ENCODE data around the gene DDIT3.

DDIT3 gene

GRCh38 chr12:57479376-57480115, 40.8 kb downstream of the DDIT3 start, which contains the start of gene ARHGAP9:
Gene ARHGAP9 (minus strand): TSS chr12:57479866. CDS start chr12:57479406, 460 bp downstream.
- no peak for DNase-seq

- DNase-seq: no peak
Observed at GRCh38 chr12:57479043-57479375, 41.3 kb downstream of the DDIT3 start.

- DNase-seq: no peak
Observed at GRCh38 chr12:57477710-57478681, 42.3 kb downstream of the DDIT3 start.

- no peak for DNase-seq
Observed at GRCh38 chr12:57476993-57477709, 43.2 kb downstream of the DDIT3 start.

GRCh38 chr12:57476162-57476992, 43.9 kb downstream of the DDIT3 start:
- peak; percentile 28 for DNase-seq

- DNase-seq: peak; percentile 10
Observed at GRCh38 chr12:57475271-57476161, 44.8 kb downstream of the DDIT3 start.

GRCh38 chr12:57474862-57475261, 45.5 kb downstream of the DDIT3 start:
- no peak for DNase-seq

GRCh38 chr12:57474430-57474829, 45.9 kb downstream of the DDIT3 start:
- no peak for DNase-seq

- DNase-seq: no peak
Observed at GRCh38 chr12:57473886-57474285, 46.4 kb downstream of the DDIT3 start.

GRCh38 chr12:57473392-57473791, 46.9 kb downstream of the DDIT3 start:
- no peak for DNase-seq

GRCh38 chr12:57472391-57472790, 47.9 kb downstream of the DDIT3 start:
- DNase-seq: no peak

GRCh38 chr12:57471661-57472060, 48.7 kb downstream of the DDIT3 start:
- DNase-seq: no peak

GRCh38 chr12:57470970-57471656, 49.2 kb downstream of the DDIT3 start:
- no peak for DNase-seq

- no peak for DNase-seq
Observed at GRCh38 chr12:57470286-57470969, 49.9 kb downstream of the DDIT3 start.

GRCh38 chr12:57469296-57470164, 50.8 kb downstream of the DDIT3 start:
- no peak for DNase-seq

- no peak for DNase-seq
Observed at GRCh38 chr12:57467915-57468314, 52.4 kb downstream of the DDIT3 start.

- no peak for DNase-seq
Observed at GRCh38 chr12:57467212-57467874, 53.0 kb downstream of the DDIT3 start.

Measured in COR-L47 (cell line).